ENCODE results near the gene FRMPD2.

- TF ChIP-seq CTCF (conservative IDR thresholded peaks at IDR 0.05; ENCODE audit: low read depth in 2 of 2) (no peak), POLR2AphosphoS5 (IDR thresholded peaks at IDR 0.05; ENCODE audit: low read depth) (no peak), EZH2phosphoT487 (IDR thresholded peaks at IDR 0.05; ENCODE audit: unreplicated experiment) (no peak), STAT1 (IDR thresholded peaks at IDR 0.05; ENCODE audit: unreplicated experiment) (no peak), EZH2 (IDR thresholded peaks at IDR 0.05; ENCODE audit: low read depth, unreplicated experiment) (no peak)
Observed at GRCh38 chr10:48258105-48258504, 16.4 kb downstream of the FRMPD2 start.

All from GM23338 (cell line).